GM10266 (cell line): ENCODE data around the gene XRCC1.
A peak's percentile ranks its signal among the peaks of the same experiment; 100 is the strongest.

Source experiments
- DNase-seq: peaks from one replicate; pipeline ENCODE4 v3.0.0; 2012; ENCODE audit errors: extremely low spot score
- TF ChIP-seq, protein P1 (sequence below): IDR thresholded peaks from 2 replicates; pipeline ENCODE4 v1.5.1; 2012; ENCODE audit warnings: mild to moderate bottlenecking, low read depth; ENCODE audit not compliant: control insufficient read depth, insufficient read depth; ENCODE audit errors: missing control alignments

Gene XRCC1

DNA sequence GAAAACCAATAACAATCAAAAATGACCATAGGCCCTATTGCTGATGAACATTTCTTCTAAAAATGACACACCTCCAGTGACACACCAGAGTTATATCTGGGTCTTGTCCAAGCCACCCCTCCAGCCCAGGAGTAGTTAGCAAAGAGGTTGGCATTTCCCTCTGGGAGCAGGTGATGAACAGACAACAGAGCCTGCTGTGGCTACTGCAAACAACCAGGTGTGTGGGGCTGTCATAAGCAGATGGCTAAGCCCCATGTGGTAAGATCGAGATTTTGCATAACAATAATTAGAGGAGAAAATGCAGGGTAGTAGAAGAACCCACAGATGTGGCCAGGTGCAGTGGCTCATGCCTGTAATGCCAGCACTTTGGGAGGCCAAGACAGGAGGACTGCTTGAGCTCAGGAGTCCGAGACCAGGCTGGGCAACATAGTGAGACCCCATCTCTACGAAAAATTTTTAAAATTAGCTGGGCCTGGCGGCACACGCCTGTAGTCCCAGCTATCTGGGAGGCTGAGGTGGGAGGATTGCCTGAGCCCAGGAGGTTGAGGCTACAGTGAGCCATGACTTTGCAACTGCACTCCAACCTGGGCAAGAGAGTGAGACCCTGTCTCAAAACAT lies 5.0 kb downstream of the XRCC1 start:
- DNase-seq = no peak
- TF ChIP-seq, protein P1, sequence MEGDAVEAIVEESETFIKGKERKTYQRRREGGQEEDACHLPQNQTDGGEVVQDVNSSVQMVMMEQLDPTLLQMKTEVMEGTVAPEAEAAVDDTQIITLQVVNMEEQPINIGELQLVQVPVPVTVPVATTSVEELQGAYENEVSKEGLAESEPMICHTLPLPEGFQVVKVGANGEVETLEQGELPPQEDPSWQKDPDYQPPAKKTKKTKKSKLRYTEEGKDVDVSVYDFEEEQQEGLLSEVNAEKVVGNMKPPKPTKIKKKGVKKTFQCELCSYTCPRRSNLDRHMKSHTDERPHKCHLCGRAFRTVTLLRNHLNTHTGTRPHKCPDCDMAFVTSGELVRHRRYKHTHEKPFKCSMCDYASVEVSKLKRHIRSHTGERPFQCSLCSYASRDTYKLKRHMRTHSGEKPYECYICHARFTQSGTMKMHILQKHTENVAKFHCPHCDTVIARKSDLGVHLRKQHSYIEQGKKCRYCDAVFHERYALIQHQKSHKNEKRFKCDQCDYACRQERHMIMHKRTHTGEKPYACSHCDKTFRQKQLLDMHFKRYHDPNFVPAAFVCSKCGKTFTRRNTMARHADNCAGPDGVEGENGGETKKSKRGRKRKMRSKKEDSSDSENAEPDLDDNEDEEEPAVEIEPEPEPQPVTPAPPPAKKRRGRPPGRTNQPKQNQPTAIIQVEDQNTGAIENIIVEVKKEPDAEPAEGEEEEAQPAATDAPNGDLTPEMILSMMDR = no peak

DNA sequence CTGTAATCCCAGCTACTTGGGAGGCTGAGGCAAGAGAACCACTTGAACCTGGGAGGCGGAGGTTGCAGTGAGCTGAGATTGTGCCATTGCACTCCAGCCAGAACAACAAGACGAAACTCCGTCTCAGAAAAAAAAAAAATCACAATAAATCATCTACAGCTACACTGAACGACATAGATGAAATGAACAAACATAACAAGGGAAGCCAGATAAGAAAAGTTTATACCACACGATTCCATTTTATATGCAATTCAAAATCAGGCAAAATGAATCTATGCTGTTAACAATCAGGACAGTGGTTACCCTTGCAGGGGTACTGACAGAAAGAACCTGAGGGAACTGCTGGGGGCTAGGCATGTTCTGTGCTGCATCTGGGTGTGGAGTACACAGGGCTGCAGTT lies 5.7 kb downstream of the XRCC1 start:
- no peak for DNase-seq
- TF ChIP-seq, protein P1 = no peak

DNA sequence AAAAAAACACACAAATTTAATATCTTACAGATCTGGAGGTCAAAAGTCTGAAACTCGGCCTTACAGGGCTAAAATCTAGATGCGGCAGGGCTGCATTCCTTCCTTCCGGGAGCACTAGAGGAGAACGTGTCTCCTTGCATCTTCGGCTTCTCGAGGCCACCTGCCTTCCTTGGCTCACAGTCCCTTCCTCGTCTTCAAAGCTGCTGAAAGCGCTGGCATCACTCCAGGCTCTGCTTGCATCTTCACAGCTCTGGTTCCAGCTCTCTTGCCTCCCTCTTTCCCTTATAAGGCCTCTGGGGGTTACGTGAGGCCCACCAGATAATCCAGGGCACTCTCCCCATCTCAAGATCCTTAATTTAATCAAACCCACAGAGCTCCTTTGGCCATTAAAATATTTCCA lies 10.5 kb downstream of the XRCC1 start:
- TF ChIP-seq, protein P1 = no peak
- no peak for DNase-seq

DNA sequence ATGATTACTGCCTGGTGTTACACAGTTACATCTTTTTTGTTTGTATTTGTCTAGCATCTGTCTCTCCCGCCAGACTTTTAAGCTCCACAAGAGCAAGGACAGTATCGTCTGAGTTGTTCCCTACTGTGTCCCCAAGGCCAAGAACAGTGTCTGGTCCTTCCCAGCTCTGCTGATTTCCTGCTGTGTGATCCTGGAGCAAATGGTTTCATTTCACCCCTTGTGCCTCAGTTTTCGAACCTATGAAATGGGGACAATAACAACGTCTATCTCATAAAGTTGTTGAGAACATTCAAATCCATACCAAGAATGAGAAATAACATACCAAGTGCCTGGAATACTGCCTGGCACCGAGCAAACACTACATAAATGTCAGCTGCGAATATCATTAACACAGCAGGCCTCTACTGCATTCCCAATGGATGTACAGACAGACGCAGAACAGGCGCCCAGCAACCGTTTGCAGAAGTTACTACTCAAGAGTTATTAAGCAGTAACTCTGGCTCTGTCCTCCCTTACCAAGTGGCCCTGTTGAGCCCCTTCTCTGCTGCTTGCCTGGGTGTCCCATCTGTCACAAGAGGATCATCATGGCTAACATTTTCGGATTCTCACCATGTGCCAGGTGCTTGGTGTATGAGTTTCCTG lies 11.4 kb downstream of the XRCC1 start:
- TF ChIP-seq, protein P1 = no peak
- DNase-seq = no peak

DNA sequence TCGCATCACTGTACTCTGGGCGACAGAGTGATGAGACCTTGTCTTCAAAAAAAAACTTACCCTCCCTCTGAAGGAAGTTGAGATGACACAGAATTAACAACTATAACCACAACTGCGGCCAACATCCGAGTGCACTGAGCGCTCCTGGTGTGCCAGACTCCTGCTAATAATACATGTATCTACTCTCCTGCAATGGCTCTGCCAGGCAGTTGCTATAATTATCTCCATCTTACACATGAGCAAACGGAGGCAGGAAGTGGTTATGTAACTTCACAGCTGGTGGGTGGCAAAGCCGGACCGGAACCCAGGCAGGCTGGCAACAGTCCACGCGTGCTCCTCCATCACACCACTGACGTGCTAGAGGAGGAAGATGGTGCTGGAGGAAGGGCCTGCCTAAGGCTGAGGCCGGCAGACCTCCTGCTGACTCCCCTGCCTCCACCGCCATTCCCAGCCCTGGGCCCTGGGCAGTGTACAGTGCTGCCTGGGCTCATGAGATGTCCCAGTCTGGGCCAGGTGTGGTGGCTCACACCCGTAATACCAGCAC lies 12.6 kb downstream of the XRCC1 start:
- peak; percentile 50 for DNase-seq
- TF ChIP-seq, protein P1 = no peak

DNA sequence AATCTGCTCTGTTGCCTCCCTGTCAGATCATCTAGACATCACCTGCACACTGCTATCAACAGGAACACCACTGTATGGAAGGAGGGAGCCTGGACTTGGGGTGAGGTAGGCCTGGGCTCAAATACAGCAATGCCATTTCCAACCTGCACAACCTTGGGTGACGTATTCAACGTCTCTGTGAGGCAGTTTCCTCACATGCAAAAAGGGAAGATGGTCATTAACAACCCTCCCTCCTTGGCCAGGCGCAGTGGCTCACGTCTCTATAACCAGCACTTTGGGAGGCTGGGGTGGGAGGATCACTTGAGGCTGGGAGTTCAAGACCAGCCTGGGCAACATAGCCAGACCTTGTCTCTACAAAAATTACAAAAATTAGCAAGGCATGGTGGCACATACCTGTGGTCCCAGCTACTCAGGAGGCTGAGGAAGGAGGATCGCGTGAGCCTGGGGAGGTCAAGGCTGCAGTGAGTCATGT lies 13.1 kb downstream of the XRCC1 start:
- TF ChIP-seq, protein P1 = no peak
- DNase-seq = no peak

DNA sequence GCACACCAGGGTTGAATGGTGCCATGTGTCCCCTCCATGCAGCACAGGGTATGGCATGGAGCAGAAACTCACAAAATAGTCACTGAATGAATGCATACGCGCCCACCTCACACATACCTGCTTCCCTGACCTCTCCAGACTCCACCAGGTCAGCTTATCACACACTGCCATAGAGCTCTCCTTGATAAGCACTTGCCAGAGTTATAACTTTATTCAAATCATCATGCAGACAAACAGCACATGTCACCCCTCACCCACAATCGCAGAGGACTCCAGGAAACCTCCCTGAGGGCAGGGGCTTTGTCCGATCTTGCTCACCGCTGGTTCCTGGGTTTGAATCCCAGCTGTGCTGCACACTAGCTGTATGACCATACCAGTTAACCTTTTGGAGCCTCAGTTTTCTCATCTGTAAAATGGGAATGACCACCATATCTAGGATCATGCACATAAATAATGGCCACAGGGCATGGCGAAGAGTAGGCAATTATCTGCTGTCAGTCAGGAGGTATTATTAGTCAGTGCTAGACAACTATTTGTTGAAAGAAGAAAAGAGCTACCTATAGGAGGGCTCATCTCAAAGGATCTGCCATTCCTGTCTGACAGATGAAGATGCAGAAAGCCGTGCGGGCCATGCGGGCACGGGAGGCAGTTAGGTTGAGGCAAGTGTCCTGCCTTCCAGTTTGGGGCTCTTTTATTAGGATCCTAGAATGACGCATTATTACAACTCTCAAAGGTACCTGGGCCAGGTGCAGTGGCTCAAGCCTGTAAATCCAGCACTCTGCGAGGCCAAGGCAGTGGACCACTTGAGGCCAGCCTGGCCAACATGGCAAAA lies 14.0 kb downstream of the XRCC1 start:
- TF ChIP-seq, protein P1 = no peak
- no peak for DNase-seq
